Measurements from ENCODE around the gene TTBK1. TPM values are rescaled to one million over a fixed set of nuclear protein-coding genes. Genes with fewer than 3 reads are reported as not detected.

TTBK1 gene
- total RNA-seq, 2 donors from 2014 or later, result 0.48 to 1.0 TPM

DNA sequence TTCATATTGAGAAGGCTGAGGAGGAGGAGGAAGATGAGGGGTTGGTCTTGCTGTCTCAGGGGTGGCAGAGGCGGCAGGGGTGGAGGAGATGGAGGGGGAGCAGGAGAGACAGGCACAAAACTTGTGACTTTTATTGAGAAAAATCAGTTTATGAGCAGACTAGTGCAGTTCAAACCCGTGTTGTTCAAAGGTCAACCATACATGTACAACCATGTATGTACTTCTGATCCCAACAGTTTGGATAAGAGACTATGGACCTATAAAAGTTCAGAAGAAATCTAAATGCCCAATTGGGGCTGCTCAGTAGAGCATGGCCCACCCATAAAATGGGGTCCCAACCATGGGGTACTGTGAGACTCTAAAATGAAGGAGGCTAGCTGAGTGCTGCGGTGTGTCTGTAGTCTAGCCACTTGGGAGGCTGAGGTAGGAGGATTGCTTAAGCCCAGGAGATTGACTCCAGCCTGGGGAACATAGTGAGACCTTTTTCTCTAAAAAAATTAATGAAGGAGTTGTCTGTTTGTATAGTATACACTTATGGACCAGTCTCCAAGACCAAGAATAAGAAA is 47.1 kb downstream of the TTBK1 start:
- Histone ChIP-seq H3K27me3 (no peaks in the 10 kb centered on the region), H3K27ac (peak overlapping the region; percentile 64), H3K4me3 (no peak overlapping the region), H3K4me1 (no peaks in the 10 kb centered on the region), H3K36me3 (no peaks in the 10 kb centered on the region), H3K9me3 (no peaks in the 10 kb centered on the region), H3K9ac (ENCODE audit: low read depth in 2 of 2, low read length in 2 of 2) (no peak overlapping the region)
- TF ChIP-seq, protein P1, sequence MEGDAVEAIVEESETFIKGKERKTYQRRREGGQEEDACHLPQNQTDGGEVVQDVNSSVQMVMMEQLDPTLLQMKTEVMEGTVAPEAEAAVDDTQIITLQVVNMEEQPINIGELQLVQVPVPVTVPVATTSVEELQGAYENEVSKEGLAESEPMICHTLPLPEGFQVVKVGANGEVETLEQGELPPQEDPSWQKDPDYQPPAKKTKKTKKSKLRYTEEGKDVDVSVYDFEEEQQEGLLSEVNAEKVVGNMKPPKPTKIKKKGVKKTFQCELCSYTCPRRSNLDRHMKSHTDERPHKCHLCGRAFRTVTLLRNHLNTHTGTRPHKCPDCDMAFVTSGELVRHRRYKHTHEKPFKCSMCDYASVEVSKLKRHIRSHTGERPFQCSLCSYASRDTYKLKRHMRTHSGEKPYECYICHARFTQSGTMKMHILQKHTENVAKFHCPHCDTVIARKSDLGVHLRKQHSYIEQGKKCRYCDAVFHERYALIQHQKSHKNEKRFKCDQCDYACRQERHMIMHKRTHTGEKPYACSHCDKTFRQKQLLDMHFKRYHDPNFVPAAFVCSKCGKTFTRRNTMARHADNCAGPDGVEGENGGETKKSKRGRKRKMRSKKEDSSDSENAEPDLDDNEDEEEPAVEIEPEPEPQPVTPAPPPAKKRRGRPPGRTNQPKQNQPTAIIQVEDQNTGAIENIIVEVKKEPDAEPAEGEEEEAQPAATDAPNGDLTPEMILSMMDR (IDR thresholded peaks at IDR 0.05), result no peak
- intact Hi-C loops (cut with DNase I), result no loop called here
- peak; percentile 31 for DNase-seq

DNA sequence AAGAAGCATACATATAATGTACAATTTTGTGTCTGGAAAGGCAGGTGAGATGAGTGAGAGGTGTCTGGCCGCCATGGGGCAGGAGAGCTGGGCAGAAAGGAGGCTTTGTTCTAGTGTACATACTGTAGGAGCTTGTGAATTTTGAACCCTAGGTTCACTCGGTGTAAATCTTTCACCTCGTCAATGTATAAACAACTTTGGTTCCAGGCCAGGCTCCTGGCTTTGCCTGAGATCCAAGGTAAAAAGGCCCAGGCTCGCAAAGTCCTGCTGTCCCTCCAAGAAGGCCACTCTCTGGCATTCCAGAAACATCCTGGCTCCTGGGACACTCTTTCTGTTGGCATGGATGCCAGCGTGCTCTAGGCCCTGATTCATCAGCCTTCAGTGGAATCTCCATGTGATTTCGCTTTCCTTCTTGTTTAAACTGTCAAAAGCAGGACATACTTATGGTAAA is 47.6 kb downstream of the TTBK1 start:
- H3K4me3 ChIP-seq, result no peak overlapping the region
- no peaks in the 10 kb centered on the region for H3K36me3 ChIP-seq
- intact Hi-C loops (cut with DNase I), result no loop called here
- TF ChIP-seq, protein P1 (IDR thresholded peaks at IDR 0.05), result no peak
- DNase-seq, result peak; percentile 52
- H3K4me1 ChIP-seq, result no peaks in the 10 kb centered on the region
- H3K27ac ChIP-seq, result peak overlapping the region; percentile 64
- no peaks in the 10 kb centered on the region for H3K9me3 ChIP-seq
- H3K9ac ChIP-seq (ENCODE audit: low read depth in 2 of 2, low read length in 2 of 2), result peak overlapping the region in 1 of 2 donors; percentile 15
- no peaks in the 10 kb centered on the region for H3K27me3 ChIP-seq

DNA sequence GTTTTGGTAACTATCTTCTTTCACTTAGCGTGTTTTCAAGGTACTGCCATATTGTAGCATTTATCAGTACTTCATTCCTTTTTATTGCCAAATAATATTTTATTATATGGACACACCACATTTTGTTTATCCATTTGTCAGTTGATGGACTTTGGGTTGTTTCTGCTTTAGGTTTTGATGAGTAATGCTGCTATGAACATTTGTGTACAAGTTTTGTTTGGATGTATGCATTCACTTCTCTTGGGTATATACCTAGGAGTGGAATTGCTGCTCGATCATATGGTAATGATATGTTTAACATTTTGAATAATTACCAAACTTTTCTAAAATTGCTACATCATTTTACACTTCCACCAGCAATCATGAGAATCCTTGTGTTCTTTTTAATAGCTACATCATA is 48.4 kb downstream of the TTBK1 start:
- Histone ChIP-seq H3K4me1 (no peaks in the 10 kb centered on the region), H3K36me3 (no peaks in the 10 kb centered on the region), H3K9me3 (no peaks in the 10 kb centered on the region), H3K9ac (ENCODE audit: low read depth in 2 of 2, low read length in 2 of 2) (no peak overlapping the region), H3K27me3 (no peaks in the 10 kb centered on the region), H3K27ac (no peak overlapping the region), H3K4me3 (no peak overlapping the region)
- DNase-seq, result no peak
- intact Hi-C loops (cut with DNase I), result no loop called here
- TF ChIP-seq, protein P1 (IDR thresholded peaks at IDR 0.05), result no peak

DNA sequence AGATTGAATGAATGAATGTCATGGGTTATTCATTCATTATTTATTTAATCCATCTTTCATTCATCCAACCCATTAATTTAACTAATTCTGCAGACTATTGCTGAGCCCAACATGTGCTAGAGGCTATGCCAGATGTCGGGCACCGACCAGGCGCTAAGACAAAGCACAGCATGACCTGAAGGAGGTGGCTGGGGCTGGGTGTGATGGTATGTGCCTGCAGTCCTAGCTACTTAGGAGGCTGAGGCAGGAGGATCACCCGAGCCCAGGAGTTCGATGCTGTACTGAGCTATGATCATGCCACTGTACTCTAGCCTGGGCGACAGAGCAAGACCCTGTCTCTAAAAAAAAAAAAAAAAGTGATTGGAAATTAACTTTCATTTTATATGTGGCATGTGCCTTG is 49.1 kb downstream of the TTBK1 start:
- TF ChIP-seq, protein P1 (IDR thresholded peaks at IDR 0.05), result no peak
- H3K9ac ChIP-seq (ENCODE audit: low read depth in 2 of 2, low read length in 2 of 2), result no peak overlapping the region
- no peak overlapping the region for H3K27ac ChIP-seq
- no peak for DNase-seq
- H3K27me3 ChIP-seq, result no peaks in the 10 kb centered on the region
- no peaks in the 10 kb centered on the region for H3K4me1 ChIP-seq
- intact Hi-C loops (cut with DNase I), result no loop called here
- H3K36me3 ChIP-seq, result no peaks in the 10 kb centered on the region
- H3K4me3 ChIP-seq, result no peak overlapping the region
- no peaks in the 10 kb centered on the region for H3K9me3 ChIP-seq

DNA sequence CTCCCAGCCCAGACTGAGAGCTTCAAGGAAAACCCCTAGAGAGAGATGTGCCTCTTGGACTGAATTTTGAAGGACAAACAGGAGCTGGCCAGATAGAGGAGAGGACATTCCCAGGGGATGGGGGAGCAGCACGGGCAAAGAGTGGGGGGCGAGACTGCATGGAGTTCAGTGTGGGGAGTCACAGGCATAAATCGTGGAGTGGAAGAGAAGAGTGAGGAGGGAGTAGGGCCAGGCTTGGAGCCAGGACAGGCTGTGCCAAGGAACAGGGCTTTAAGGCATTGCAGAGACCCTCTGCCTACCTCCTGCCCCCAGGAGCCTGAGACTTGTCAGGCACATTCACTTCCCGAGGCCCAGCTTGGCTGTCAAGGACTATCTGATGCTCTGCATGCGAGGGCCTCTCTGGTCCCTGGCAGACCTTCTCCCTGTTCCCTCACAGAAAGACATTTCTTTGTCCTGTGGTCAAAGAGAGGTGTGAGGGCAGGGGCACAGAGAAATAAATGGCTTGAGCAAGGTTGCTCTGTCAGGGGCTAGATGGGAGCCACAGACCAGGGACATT is 49.6 kb downstream of the TTBK1 start:
- TF ChIP-seq, protein P1 (IDR thresholded peaks at IDR 0.05), result no peak
- no peak overlapping the region for H3K27ac ChIP-seq
- no peak overlapping the region for H3K9ac ChIP-seq (ENCODE audit: low read depth in 2 of 2, low read length in 2 of 2)
- no peak overlapping the region for H3K4me3 ChIP-seq
- no peaks in the 10 kb centered on the region for H3K4me1 ChIP-seq
- H3K9me3 ChIP-seq, result no peaks in the 10 kb centered on the region
- DNase-seq, result no peak
- no peaks in the 10 kb centered on the region for H3K27me3 ChIP-seq
- no peaks in the 10 kb centered on the region for H3K36me3 ChIP-seq
- intact Hi-C loops (cut with DNase I), result no loop called here

Data from colonic mucosa (tissue), 4 donors.